Stimulated activated CD4-positive, alpha-beta T cell treated with anti-CD3 and anti-CD28 coated beads, Interleukin-1b, Interleukin-23, amount 100 ng/mL, for 48 hours (primary cell): Measurements from ENCODE around the gene GNRH2.
"Not testable (repeated sequence)": the region's sequence is repeated elsewhere in the genome, so short reads cannot be mapped to it uniquely, and the experiment has no call there.

Source experiments
- DNase-seq: peaks from one replicate; pipeline ENCODE4 v3.0.0-alpha.2; 2020

GNRH2 gene

GRCh38 chr20:3075315-3075714 is 31.9 kb downstream of the GNRH2 start:
- not testable (repeated sequence) for DNase-seq

- no peak for DNase-seq
Observed at GRCh38 chr20:3077618-3078134, 34.3 kb downstream of the GNRH2 start.

GRCh38 chr20:3080939-3081388 is 37.5 kb downstream of the GNRH2 start:
- no peak for DNase-seq

- DNase-seq, result no peak
Observed at GRCh38 chr20:3081641-3082040, 38.2 kb downstream of the GNRH2 start.

DNA sequence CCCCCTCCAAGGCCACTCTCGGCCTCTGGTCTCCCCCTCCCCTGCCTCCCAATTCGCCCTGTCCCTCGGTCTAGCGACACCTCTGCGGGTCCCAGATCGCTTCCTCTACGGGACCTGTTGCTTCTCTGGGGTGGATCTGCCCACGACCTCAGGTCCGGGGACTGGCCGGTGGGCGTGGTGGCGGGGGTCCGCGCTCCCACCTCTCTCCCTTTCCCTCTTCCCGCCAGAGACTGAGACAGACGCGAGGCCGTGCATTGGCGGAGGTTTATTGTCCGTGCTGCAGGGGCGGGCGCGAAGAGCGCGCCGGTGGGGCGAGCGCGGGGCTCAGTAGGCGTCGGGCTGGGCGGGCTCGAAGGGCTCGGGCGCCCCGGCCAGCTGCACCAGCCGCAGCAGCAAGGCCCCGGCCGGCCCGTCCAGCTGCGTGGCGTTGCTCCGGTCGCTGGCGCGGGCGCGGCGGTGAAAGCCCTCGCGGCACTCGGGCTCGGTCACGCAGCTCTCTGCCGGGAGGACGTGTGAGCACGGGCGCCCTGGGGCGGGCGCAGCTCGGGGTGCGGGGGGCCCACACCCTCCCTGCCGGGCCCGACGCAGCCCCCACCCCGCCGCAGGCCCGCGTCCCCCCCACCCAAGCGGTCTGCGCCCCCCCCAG is 39.0 kb downstream of the GNRH2 start:
- DNase-seq, result no peak

GRCh38 chr20:3082955-3083952 is 39.8 kb downstream of the GNRH2 start:
- no peak for DNase-seq

GRCh38 chr20:3084283-3084985 is 41.0 kb downstream of the GNRH2 start, which contains the start of gene AVP:
AVP (minus strand) TSS chr20:3084724; CDS start chr20:3084674, 50 bp downstream.
- no peak for DNase-seq

GRCh38 chr20:3084986-3085360 is 41.6 kb downstream of the GNRH2 start:
- no peak for DNase-seq

DNA sequence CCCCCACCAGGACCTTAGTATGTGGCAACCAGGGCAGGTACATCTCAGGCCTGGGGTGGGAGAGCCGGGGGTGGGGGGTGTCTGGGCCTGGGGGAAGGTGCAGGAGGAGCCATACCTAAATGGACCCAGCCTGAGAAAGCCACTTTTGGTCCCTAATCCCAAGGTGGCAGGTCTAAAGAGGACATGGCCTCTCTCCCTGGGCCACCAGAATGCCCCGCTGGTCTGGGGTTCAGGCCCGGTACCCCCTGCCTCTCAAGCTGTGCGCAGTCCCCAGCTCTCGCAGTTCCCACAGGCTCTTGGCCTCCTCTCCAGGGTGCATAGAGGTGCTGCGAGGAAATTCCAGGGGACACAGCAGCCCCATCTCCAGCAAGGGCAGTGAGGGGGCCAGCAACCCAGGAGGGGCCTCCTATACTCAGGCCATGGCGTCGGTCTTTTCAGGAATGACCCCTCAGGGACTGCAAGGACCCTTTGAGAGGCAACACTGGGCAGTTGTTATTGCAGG is 42.2 kb downstream of the GNRH2 start:
- DNase-seq, result no peak

GRCh38 chr20:3088031-3088430 is 44.6 kb downstream of the GNRH2 start:
- DNase-seq, result no peak

DNA sequence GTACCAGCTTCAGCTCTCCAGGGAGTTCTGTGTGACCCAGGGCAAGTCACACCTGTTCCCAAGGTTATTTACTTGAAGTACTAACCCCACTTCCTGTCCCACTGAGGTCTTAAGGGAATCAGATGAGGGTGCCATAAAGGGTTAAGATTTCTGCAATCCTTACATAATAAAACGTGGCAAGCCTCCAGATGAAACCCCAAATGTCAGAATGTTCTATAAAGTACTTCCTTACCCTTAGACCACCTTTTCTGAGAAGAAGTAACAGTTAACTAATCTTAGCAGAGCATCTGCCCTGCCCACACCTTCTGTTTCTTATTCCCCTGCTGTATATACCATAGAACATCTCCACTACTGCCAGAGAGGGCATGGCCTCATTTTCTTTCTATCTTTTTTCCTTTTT is 47.1 kb downstream of the GNRH2 start:
- no peak for DNase-seq

- DNase-seq, result peak; percentile 57
Observed at GRCh38 chr20:3092611-3093379, 49.4 kb downstream of the GNRH2 start.

DNA sequence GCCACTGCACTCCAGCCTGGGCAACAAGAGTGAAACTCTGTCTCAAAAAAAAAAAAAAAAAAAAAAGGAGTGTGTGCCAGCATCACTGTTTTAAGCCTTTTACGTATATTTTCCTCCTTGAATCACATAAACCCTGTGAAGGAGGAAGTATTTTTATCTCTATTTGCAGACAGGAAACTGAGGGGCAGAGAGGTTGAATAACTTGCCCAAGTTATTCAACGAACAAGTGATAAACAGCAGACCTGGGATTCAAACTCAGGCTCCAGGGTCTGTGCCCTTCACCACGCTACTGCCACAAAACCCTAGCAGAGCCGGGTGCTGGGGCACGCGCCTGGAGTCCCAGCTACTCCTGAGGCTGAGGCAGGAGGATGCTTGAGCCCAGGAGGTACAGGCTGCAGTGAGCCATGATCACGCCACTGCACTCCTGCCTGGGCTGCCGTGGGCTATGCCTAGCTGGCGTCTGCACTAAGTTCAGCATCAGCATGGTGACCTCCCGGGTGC is 50.5 kb downstream of the GNRH2 start:
- DNase-seq, result no peak

DNA sequence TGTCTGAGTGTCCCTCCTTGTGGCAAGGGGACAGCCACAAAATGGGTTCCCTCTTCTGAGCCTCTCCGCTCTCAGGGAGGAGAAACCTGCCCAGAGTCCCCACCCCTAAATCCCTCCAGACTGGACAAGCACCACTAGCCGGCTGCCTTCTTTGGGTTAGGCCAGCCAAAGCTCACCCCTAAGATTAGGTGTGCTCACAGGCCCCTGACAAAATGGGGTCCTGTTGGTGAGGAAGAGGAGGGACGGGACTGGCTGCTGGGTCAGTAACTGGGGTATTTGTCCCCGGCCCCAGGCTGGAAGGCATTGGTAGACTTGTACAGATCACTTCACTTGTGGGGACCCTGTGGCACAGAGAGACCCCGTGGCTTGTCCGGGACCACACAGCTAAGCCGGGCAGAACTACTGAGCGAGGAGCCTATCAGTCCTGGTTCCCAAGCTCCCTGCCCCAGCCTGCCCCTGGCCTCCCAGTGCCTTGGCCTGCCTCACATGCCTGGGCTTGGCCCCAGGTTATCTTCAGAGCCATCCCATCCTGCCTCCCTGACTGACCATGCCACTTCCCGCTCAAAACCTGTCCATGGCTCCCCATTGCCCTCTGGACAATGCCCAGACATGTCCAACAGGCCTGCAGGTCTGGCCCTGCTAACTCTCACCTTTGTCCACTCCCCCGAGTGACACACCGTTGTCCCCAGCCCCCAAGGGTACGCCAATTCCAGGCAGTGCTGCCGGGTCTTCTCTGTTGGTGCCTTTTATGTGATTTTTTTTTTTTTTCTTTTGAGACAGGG is 51.6 kb downstream of the GNRH2 start:
- no peak for DNase-seq
